Transverse colon (tissue), 3 donors: ENCODE results near the gene HNRNPA3.

Experiments used
- POLR2A ChIP-seq: fragments of 450-650 bp; IDR thresholded peaks from one replicate; pipeline ENCODE4 v1.6.1; 2016; ENCODE audit warnings: antibody characterized with exemption, mild to moderate bottlenecking, moderate library complexity
- TF ChIP-seq, protein P1 (sequence below), 5 experiments: fragments of 200-600 bp in 3 of 5; fragments of 450-650 bp in 2 of 5; sonication (generic) in 3 of 5; IDR thresholded peaks; 1 replicate in 2 of 5; 2 replicates in 3 of 5; pipeline ENCODE4 v1.5.1; 2016 to 2017; ENCODE audit warnings: antibody characterized with exemption in 5 of 5, inconsistent platforms in 3 of 5, mild to moderate bottlenecking in 2 of 5, moderate library complexity in 1 of 5

GRCh38 chr2:177252808-177253531 is 40.4 kb downstream of the HNRNPA3 start:
- TF ChIP-seq, protein P1, sequence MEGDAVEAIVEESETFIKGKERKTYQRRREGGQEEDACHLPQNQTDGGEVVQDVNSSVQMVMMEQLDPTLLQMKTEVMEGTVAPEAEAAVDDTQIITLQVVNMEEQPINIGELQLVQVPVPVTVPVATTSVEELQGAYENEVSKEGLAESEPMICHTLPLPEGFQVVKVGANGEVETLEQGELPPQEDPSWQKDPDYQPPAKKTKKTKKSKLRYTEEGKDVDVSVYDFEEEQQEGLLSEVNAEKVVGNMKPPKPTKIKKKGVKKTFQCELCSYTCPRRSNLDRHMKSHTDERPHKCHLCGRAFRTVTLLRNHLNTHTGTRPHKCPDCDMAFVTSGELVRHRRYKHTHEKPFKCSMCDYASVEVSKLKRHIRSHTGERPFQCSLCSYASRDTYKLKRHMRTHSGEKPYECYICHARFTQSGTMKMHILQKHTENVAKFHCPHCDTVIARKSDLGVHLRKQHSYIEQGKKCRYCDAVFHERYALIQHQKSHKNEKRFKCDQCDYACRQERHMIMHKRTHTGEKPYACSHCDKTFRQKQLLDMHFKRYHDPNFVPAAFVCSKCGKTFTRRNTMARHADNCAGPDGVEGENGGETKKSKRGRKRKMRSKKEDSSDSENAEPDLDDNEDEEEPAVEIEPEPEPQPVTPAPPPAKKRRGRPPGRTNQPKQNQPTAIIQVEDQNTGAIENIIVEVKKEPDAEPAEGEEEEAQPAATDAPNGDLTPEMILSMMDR (IDR thresholded peaks at IDR 0.05) = no peak
- TF ChIP-seq POLR2A = no peak
